HT-29 (cell line): ENCODE results near the gene MRLN. TPM values are rescaled to one million over a fixed set of nuclear protein-coding genes. Genes with fewer than 3 reads are reported as not detected.
"Not testable (repeated sequence)": the region's sequence is repeated elsewhere in the genome, so short reads cannot be mapped to it uniquely, and the experiment has no call there.

ENCODE experiments used
- DNase-seq: peaks from one replicate; pipeline ENCODE4 v3.0.0-alpha.2; 2015; ENCODE audit warnings: low spot score
- total RNA-seq: library from RNA; depleted of rRNA; stranded (reverse); fragments of >200 nt; shearing (Covaris generic); gene quantifications from 2 replicates; pipeline ENCODE4 v1.2.3, GENCODE V29; 2014; rRNA removed

Gene MRLN
- not detected in 2 replicates for total RNA-seq

DNA sequence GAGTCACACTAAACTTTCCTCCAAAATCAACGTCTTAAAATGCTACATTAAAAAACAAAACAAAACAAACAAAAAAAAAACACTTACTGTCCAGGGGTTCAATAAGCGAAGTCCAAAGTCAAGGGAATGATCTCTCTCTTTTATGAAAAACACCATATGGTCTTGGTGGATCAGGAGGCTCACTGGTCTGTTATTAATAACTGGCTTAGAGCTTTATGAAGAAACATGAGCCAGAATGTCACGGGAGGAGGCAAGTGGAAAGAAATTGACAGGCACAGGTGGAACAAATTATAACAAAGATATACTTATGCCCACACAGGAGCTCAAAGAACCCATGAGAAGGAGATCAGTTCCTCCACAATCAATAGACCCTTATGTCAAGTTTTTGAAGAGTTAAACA, at the start of gene MRLN:
Gene MRLN, minus strand, starts transcription at position 189 of the 400 bp plus-strand sequence.
- no peak for DNase-seq

DNA sequence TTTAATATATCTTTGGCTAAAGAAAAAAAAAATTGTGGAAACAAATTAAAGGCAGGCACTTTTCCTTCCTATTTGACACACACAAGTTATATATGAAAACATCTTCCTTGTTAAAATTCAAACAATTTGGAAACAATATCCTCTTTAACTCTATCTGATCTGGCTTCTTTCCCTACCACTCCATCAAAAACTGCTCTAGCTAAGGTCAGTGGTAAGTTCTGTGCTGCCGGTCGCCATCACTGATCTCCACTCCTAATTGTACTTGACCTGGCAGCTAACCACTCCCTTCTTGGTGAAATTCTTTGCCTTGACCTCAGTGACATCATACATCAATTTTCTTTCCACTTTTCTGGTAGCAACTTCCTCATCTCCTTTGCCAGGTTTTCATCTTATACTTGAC, 47.9 kb upstream of the MRLN start:
- DNase-seq = no peak

GRCh38 chr10:59799421-59799820, 46.2 kb upstream of the MRLN start:
- DNase-seq = no peak

DNA sequence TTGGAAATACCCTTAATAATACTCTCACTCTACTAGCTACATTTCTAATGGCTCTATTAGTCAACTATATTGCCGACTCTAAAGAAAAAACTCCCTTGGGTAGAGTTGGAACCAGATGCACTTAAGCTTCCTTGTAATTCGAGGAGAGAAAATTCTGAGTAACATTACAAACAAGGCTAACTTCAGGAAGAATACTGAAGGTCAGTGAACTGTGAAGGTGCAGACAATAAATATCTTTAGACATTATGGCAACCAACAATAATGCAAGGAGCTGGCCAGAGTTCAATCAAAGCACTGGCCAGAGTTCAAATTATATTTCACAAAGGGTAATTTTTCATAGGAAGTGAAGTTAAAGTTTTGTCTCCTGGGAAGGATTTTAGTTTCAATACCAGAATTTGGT, 40.7 kb upstream of the MRLN start:
- no peak for DNase-seq

DNA sequence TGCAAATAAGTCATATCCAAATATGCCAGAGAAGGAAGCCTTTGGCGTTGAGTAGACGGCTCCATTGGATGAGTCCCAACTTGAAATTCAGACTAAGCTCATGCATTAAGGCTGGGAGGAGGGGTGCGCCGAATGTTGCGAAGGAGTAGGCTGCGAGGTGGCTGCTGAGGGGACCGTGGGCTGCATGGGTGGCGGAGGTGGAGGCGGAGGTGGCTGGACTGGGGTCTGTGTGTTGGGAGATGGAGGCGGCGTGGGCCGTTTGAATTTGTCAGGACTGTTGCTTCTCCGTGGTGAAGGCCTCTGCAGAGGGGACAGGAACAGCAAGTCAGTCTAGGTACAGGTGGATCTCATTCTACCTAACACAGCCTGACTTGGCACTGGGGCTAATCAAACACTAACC, 39.6 kb upstream of the MRLN start:
- DNase-seq = no peak

GRCh38 chr10:59791601-59792000, 38.3 kb upstream of the MRLN start:
- no peak for DNase-seq

GRCh38 chr10:59790080-59790479, 36.8 kb upstream of the MRLN start:
- not testable (repeated sequence) for DNase-seq

DNA sequence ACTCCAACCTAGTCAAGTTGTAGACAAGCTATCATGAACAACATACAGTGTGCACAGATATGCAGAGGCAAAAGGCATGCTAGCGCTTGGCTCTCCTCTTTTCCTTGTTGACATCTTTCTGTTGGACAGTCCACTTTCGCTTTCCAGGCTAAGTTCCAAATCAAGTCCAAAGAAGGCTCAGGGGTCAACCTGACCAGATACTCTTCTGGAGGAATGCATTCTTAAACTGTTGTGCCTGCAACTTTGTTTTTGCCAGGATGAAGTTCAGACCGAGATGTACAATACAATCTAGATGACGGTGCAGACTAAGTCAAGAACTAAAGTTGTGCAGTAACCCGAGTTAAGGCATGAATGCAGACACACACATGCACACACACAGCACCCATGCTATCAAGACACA, 35.7 kb upstream of the MRLN start:
- DNase-seq = not testable (repeated sequence)

GRCh38 chr10:59787032-59787431, 33.8 kb upstream of the MRLN start:
- not testable (repeated sequence) for DNase-seq

GRCh38 chr10:59785476-59785875, 32.2 kb upstream of the MRLN start:
- DNase-seq = not testable (repeated sequence)

GRCh38 chr10:59781511-59781910, 28.3 kb upstream of the MRLN start:
- no peak for DNase-seq

DNA sequence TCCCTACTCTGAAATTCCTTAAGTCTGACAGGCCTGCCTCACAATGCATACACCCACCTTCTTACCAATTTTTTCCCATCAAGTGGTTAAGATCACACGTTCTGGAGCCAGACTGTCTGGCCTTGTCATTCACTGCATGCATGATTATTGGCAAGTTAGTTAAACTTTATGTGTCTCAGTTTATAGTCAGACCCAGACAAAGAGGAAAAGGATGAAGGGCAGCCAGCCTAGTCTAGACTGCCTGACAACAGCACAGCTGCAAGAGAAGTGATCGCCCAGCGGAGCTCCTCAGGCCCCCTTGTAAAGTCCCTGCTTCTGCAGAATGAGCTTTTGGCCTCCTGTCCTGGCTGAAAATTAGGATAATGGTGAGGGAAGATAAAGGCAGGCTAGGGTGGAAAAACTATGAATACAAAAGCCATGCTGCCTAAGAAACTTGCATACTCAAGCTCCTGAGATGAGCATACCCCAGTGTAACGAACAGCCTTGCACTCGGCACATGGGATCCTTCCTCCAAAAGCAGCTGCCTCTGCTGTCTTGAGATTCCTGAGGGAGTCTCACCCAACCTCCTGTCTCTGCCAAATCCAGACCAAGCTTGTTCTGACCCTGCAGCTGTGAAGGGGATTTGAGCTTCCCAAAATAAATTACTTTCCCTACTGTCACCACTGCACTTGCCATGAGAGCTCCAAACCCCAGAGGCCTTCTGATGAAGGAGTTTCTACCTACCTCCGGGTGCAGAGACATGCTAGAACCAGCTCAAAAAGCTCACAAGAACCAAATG, 26.7 kb upstream of the MRLN start:
- DNase-seq = no peak

- DNase-seq = no peak
Observed at GRCh38 chr10:59774451-59774850, 21.2 kb upstream of the MRLN start.

DNA sequence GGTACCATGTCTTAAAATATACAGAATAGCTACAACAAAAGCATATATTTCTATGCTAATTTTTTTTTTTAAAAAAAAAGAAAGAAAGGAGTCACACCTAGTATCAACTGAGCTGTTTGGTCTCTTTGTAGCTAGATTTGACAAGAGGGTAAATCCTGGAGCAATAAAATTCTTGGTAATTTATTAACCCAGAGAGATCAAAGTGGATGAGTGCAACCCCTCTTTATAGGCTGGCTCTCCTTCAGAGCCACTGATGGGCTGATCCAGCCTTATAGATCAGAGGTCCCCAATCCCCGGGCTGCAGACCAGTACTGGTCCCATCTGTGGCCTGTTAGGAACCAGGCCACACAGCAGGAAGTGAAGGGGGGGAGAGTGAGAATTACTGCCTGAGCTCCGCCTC, 19.8 kb upstream of the MRLN start:
- no peak for DNase-seq

DNA sequence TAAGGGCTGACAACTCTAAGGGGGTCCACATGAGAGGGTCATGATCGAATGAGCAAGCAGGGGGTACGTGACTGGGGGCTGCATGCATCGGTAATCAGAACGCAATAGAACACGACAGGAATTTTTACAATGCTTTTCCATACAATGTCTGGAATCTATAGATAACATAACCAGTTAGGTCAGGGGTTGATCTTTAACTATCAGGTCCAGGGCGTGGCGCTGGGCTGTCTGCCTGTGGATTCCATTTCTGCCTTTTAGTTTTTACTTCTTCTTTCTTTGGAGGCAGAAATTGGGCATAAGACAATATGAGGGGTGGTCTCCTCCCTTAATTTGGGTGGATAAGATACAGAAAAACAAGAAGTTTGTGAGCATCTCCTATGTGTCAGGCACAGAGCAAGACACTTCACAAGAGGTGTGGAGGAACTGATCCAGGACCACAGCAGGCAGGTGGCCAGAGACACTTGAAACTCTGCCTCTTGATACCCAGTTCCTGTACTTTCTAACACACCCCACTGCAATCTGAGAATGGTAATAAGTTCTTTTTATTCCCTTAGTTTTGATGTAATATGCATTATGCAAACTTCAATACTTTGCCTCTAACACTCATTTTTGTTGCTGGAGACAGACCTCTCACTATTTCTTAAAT, 18.0 kb upstream of the MRLN start:
- no peak for DNase-seq

DNA sequence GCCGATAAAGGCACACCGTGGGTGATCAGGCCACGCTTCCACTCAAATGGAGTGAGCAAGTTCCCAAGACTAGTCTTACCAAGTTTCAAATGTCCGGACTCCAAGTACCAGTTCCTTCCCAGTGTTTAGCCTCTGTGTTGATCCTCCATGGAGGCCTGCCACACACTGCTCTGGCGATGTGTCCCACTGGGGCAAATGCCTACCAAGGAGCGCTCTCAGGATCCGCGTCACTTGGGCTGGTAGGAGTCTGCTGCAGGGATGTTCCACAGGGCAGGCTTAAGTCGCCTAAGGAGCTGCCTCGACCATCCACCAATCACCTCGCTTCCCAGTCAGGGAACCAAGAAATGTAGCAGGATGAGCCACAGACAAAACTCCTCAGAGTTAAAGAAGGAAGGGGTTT, 17.4 kb upstream of the MRLN start:
- no peak for DNase-seq

DNA sequence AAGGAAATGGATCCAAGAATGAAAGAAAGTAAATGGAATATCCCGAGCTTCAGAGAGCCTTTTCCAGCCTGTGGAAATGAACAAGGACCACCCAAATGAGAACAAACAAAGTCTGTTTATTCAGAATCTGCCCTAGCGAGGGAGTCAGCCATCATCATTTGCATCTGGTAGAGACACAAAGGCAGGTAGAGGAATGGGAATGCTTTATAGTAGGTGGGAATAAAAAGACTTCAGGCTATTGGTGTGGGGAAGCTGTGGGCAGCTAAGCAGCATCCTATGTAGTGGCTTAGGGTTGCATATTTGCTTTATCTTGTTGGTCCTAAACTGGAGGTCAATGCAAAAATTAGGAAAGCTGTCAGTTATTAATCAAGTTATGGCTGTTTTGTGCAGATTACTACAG, 9.2 kb upstream of the MRLN start:
- DNase-seq = no peak

DNA sequence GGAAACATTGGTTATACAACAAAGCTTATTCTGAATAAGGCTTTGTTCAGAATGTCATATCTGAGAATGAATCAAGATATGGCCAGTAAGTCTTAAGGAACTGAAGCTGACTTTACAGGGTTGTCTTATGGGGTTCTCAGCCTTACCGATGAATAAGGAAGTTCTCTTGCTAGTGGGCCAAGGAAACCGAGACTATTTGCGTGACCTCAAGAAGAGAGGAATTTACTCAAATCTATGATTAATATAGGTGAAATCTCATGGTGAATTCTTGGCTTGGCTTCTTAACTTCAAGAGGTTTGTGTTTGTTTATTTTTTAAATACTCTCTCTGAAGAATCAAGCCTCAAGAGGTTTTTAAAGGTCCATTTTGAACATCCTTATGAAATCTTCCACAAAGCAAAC, 4.7 kb upstream of the MRLN start:
- no peak for DNase-seq

GRCh38 chr10:59754951-59755350, 1.7 kb upstream of the MRLN start:
- no peak for DNase-seq

GRCh38 chr10:59752278-59752940, 846 bp downstream of the MRLN start:
- DNase-seq = no peak

DNA sequence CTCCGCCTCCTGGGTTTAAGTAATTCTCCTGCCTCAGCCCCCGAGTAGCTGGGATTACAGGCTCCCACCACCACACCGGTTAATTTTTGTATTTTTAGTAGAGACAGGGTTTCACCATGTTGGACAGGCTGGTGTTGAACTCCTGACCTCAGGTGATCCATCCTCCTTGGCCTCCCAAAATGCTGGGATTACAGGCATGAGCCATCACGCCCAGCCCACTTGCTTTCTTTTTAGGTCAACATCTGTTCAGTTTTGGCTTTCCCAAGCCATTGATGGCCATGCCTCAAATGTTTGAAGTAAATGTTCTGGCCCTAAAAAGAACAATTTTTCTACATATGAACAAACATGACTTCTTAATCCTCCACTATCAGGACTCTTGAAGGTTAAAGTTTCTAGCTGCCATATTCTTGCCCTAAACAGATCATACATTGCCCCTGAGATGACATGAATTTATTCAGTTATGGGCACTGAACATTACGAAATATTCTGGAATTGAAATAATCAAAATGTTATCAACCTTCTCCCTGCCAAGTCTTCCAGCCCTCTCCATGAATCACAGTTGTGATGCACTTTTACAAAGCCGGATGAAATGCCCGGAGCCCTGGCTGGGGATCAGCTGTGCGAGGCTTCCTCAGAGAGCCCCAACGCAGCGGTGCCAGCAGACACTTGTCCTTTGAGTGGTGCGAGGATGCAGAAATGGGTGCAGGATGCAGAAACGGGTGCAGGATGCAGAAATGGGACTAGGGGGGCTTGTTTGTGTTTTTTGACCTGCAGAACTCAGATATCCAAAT, 2.9 kb downstream of the MRLN start:
- DNase-seq = no peak

GRCh38 chr10:59748834-59749233, 4.4 kb downstream of the MRLN start:
- DNase-seq = no peak
